Dendritic cell treated with granulocyte-macrophage colony-stimulating factor and Interleukin-4, amounts not matched to agents 40 ng/mL and 50 ng/mL, for 4 days (primary cell): ENCODE data around the gene CASP7.

ENCODE experiments used
- H3K27ac Mint-ChIP-seq: one replicate; pipeline ENCODE4 v1.8.0; 2022; ENCODE audit warnings: mild to moderate bottlenecking, mixed read lengths
- H3K27me3 Mint-ChIP-seq: one replicate; pipeline ENCODE4 v1.8.0; 2022; ENCODE audit warnings: mild to moderate bottlenecking, mixed read lengths
- H3K36me3 Mint-ChIP-seq: one replicate; pipeline ENCODE4 v1.8.0; 2022; ENCODE audit warnings: low read depth, mixed read lengths
- H3K4me1 Mint-ChIP-seq: one replicate; pipeline ENCODE4 v1.8.0; 2022; ENCODE audit warnings: low read depth, mixed read lengths
- H3K4me3 Mint-ChIP-seq: one replicate; pipeline ENCODE4 v1.8.0; 2022; ENCODE audit warnings: mild to moderate bottlenecking, moderate library complexity, mixed read lengths
- H3K9me3 Mint-ChIP-seq: one replicate; pipeline ENCODE4 v1.8.0; 2022; ENCODE audit warnings: mixed read lengths
- intact Hi-C: fragments of 100-400 bp; cut with micrococcal nuclease; formaldehyde crosslinking; loops from one replicate; pipeline ENCODE4 v1.15.0; 2022

CASP7 gene

GRCh38 chr10:113739577-113739976 is 59.9 kb downstream of the CASP7 start:
- no peak overlapping the region for H3K27ac Mint-ChIP-seq
- no peaks in the 10 kb centered on the region for H3K9me3 Mint-ChIP-seq
- H3K4me3 Mint-ChIP-seq: no peak overlapping the region
- intact Hi-C loops: no loop called here
- H3K4me1 Mint-ChIP-seq: peaks cover 5% of the 10 kb centered on the region
- H3K27me3 Mint-ChIP-seq: peaks cover 9% of the 10 kb centered on the region
- no peaks in the 10 kb centered on the region for H3K36me3 Mint-ChIP-seq

GRCh38 chr10:113740850-113741249 is 61.1 kb downstream of the CASP7 start:
- Mint-ChIP-seq H3K4me3 (no peak overlapping the region), H3K27ac (no peak overlapping the region), H3K27me3 (peaks cover 9% of the 10 kb centered on the region), H3K36me3 (no peaks in the 10 kb centered on the region), H3K9me3 (no peaks in the 10 kb centered on the region), H3K4me1 (peaks cover 5% of the 10 kb centered on the region)
- intact Hi-C loops: no loop called here

GRCh38 chr10:113742466-113742865 is 62.8 kb downstream of the CASP7 start:
- no peak overlapping the region for H3K4me3 Mint-ChIP-seq
- no peak overlapping the region for H3K27ac Mint-ChIP-seq
- intact Hi-C loops: no loop called here
- peaks cover 10% of the 10 kb centered on the region for H3K27me3 Mint-ChIP-seq
- H3K9me3 Mint-ChIP-seq: no peaks in the 10 kb centered on the region
- H3K4me1 Mint-ChIP-seq: peaks cover 5% of the 10 kb centered on the region
- H3K36me3 Mint-ChIP-seq: no peaks in the 10 kb centered on the region

GRCh38 chr10:113743594-113743993 is 63.9 kb downstream of the CASP7 start:
- no peak overlapping the region for H3K4me3 Mint-ChIP-seq
- H3K36me3 Mint-ChIP-seq: no peaks in the 10 kb centered on the region
- H3K27me3 Mint-ChIP-seq: peaks cover 10% of the 10 kb centered on the region
- peaks cover 5% of the 10 kb centered on the region for H3K4me1 Mint-ChIP-seq
- no peaks in the 10 kb centered on the region for H3K9me3 Mint-ChIP-seq
- intact Hi-C loops: no loop called here
- no peak overlapping the region for H3K27ac Mint-ChIP-seq

- no peak overlapping the region for H3K27ac Mint-ChIP-seq
- H3K4me1 Mint-ChIP-seq: peaks cover 5% of the 10 kb centered on the region
- H3K4me3 Mint-ChIP-seq: no peak overlapping the region
- intact Hi-C loops: no loop called here
- no peaks in the 10 kb centered on the region for H3K9me3 Mint-ChIP-seq
- H3K27me3 Mint-ChIP-seq: peaks cover 8% of the 10 kb centered on the region
- H3K36me3 Mint-ChIP-seq: no peaks in the 10 kb centered on the region
Observed at GRCh38 chr10:113745374-113745773, 65.7 kb downstream of the CASP7 start.

GRCh38 chr10:113746217-113746957 is 66.7 kb downstream of the CASP7 start:
- H3K9me3 Mint-ChIP-seq: no peaks in the 10 kb centered on the region
- H3K27ac Mint-ChIP-seq: no peak overlapping the region
- no peaks in the 10 kb centered on the region for H3K36me3 Mint-ChIP-seq
- H3K4me3 Mint-ChIP-seq: no peak overlapping the region
- H3K4me1 Mint-ChIP-seq: peaks cover 5% of the 10 kb centered on the region
- intact Hi-C loops: no loop called here
- peaks cover 5% of the 10 kb centered on the region for H3K27me3 Mint-ChIP-seq

GRCh38 chr10:113751181-113751732 is 71.5 kb downstream of the CASP7 start, which contains the start of gene PLEKHS1:
Gene PLEKHS1 (plus strand): TSS chr10:113751682. CDS start chr10:113755278, 3,596 bp downstream.
- H3K27ac Mint-ChIP-seq: no peak within 1 kb of the TSS
- H3K27me3 Mint-ChIP-seq: peaks cover 9% of the 10 kb centered on the region
- H3K4me1 Mint-ChIP-seq: no peaks in the 10 kb centered on the region
- no peaks in the 10 kb centered on the region for H3K9me3 Mint-ChIP-seq
- no peak within 1 kb of the TSS for H3K4me3 Mint-ChIP-seq
- intact Hi-C loops: no loop called here
- no peaks in the 10 kb centered on the region for H3K36me3 Mint-ChIP-seq

- no peaks in the 10 kb centered on the region for H3K9me3 Mint-ChIP-seq
- no peaks in the 10 kb centered on the region for H3K36me3 Mint-ChIP-seq
- H3K27ac Mint-ChIP-seq: no peak overlapping the region
- intact Hi-C loops: no loop called here
- peaks cover 9% of the 10 kb centered on the region for H3K27me3 Mint-ChIP-seq
- H3K4me1 Mint-ChIP-seq: no peaks in the 10 kb centered on the region
- H3K4me3 Mint-ChIP-seq: no peak overlapping the region
Observed at GRCh38 chr10:113752553-113752952, 72.8 kb downstream of the CASP7 start.

- no peaks in the 10 kb centered on the region for H3K36me3 Mint-ChIP-seq
- H3K27ac Mint-ChIP-seq: no peak overlapping the region
- H3K4me1 Mint-ChIP-seq: no peaks in the 10 kb centered on the region
- H3K27me3 Mint-ChIP-seq: peaks cover 9% of the 10 kb centered on the region
- H3K4me3 Mint-ChIP-seq: no peak overlapping the region
- intact Hi-C loops: no loop called here
- H3K9me3 Mint-ChIP-seq: no peaks in the 10 kb centered on the region
Observed at GRCh38 chr10:113753020-113753692, 73.4 kb downstream of the CASP7 start.

- Mint-ChIP-seq H3K27ac (no peak overlapping the region), H3K36me3 (no peaks in the 10 kb centered on the region), H3K4me3 (no peak overlapping the region), H3K4me1 (no peaks in the 10 kb centered on the region), H3K9me3 (no peaks in the 10 kb centered on the region), H3K27me3 (peaks cover 9% of the 10 kb centered on the region)
- intact Hi-C loops: no loop called here
Observed at GRCh38 chr10:113754125-113754524, 74.4 kb downstream of the CASP7 start.

- no peaks in the 10 kb centered on the region for H3K36me3 Mint-ChIP-seq
- no peak overlapping the region for H3K4me3 Mint-ChIP-seq
- intact Hi-C loops: no loop called here
- no peaks in the 10 kb centered on the region for H3K9me3 Mint-ChIP-seq
- peaks cover 9% of the 10 kb centered on the region for H3K27me3 Mint-ChIP-seq
- no peaks in the 10 kb centered on the region for H3K4me1 Mint-ChIP-seq
- H3K27ac Mint-ChIP-seq: no peak overlapping the region
Observed at GRCh38 chr10:113754768-113755167, 75.1 kb downstream of the CASP7 start.

GRCh38 chr10:113756940-113757543 is 77.3 kb downstream of the CASP7 start:
- H3K4me3 Mint-ChIP-seq: no peak overlapping the region
- no peaks in the 10 kb centered on the region for H3K36me3 Mint-ChIP-seq
- intact Hi-C loops: no loop called here
- no peak overlapping the region for H3K27ac Mint-ChIP-seq
- H3K27me3 Mint-ChIP-seq: peaks cover 9% of the 10 kb centered on the region
- no peaks in the 10 kb centered on the region for H3K9me3 Mint-ChIP-seq
- no peaks in the 10 kb centered on the region for H3K4me1 Mint-ChIP-seq

GRCh38 chr10:113762083-113762482 is 82.4 kb downstream of the CASP7 start:
- peaks cover 2% of the 10 kb centered on the region for H3K27me3 Mint-ChIP-seq
- H3K27ac Mint-ChIP-seq: no peak overlapping the region
- no peaks in the 10 kb centered on the region for H3K4me1 Mint-ChIP-seq
- intact Hi-C loops: no loop called here
- H3K9me3 Mint-ChIP-seq: peaks cover 8% of the 10 kb centered on the region
- no peak overlapping the region for H3K4me3 Mint-ChIP-seq
- no peaks in the 10 kb centered on the region for H3K36me3 Mint-ChIP-seq

GRCh38 chr10:113764582-113764981 is 84.9 kb downstream of the CASP7 start:
- peaks cover 8% of the 10 kb centered on the region for H3K9me3 Mint-ChIP-seq
- intact Hi-C loops: no loop called here
- no peak overlapping the region for H3K27ac Mint-ChIP-seq
- H3K27me3 Mint-ChIP-seq: peaks cover 11% of the 10 kb centered on the region
- H3K4me3 Mint-ChIP-seq: no peak overlapping the region
- H3K36me3 Mint-ChIP-seq: no peaks in the 10 kb centered on the region
- H3K4me1 Mint-ChIP-seq: no peaks in the 10 kb centered on the region
